Skin epidermis (tissue), 12 donors: ENCODE results near the gene RAP1GAP.

Experiments
- H3K27ac ChIP-seq, 21 experiments: fragments of 200-600 bp; sonication (generic) in 11 of 21; one replicate each; pipeline ENCODE4 v1.5.0; 2020; ENCODE audit warnings: mild to moderate bottlenecking in 3 of 21, inconsistent platforms in 2 of 21, moderate library complexity in 2 of 21
- H3K4me3 ChIP-seq, 7 experiments: fragments of 200-600 bp; sonication (generic) in 2 of 7; one replicate each; pipeline ENCODE4 v1.5.0; 2020; ENCODE audit warnings: inconsistent platforms in 2 of 7, mild to moderate bottlenecking in 2 of 7, moderate library complexity in 1 of 7

The RAP1GAP gene

GRCh38 chr1:21618059-21618458 lies 51.1 kb downstream of the RAP1GAP start:
- H3K27ac ChIP-seq, result no peak overlapping the region
- H3K4me3 ChIP-seq, result no peak overlapping the region

- H3K4me3 ChIP-seq, result no peak overlapping the region
- H3K27ac ChIP-seq, result no peak overlapping the region
These were observed 51.9 kb downstream of the RAP1GAP start for GRCh38 chr1:21617126-21617738.

- Histone ChIP-seq H3K27ac (no peak overlapping the region), H3K4me3 (no peak overlapping the region)
These were observed 52.8 kb downstream of the RAP1GAP start for GRCh38 chr1:21616372-21616771.

- no peak overlapping the region for H3K4me3 ChIP-seq
These were observed 54.6 kb downstream of the RAP1GAP start for GRCh38 chr1:21614419-21615115.

GRCh38 chr1:21613072-21613867 lies 55.9 kb downstream of the RAP1GAP start:
- no peak overlapping the region for H3K27ac ChIP-seq
- no peak overlapping the region for H3K4me3 ChIP-seq

More at GRCh38 chr1:21614419-21615115, 54.6 kb downstream of the RAP1GAP start:
- H3K27ac ChIP-seq, result no peak overlapping the region

GRCh38 chr1:21612057-21612456 lies 57.1 kb downstream of the RAP1GAP start:
- H3K4me3 ChIP-seq, result no peak overlapping the region
- H3K27ac ChIP-seq, result no peak overlapping the region

GRCh38 chr1:21610989-21611785 lies 58.0 kb downstream of the RAP1GAP start:
- Histone ChIP-seq H3K4me3 (no peak overlapping the region), H3K27ac (no peak overlapping the region)

GRCh38 chr1:21610027-21610426 lies 59.1 kb downstream of the RAP1GAP start:
- Histone ChIP-seq H3K4me3 (no peak overlapping the region), H3K27ac (no peak overlapping the region)

- no peak overlapping the region for H3K27ac ChIP-seq
- no peak overlapping the region for H3K4me3 ChIP-seq
These were observed 60.4 kb downstream of the RAP1GAP start for GRCh38 chr1:21608798-21609197.

- no peak overlapping the region for H3K4me3 ChIP-seq
- H3K27ac ChIP-seq, result no peak overlapping the region
These were observed 61.3 kb downstream of the RAP1GAP start for GRCh38 chr1:21607549-21608529.

GRCh38 chr1:21605964-21606705 lies 63.0 kb downstream of the RAP1GAP start:
- Histone ChIP-seq H3K27ac (no peak overlapping the region), H3K4me3 (no peak overlapping the region)

- Histone ChIP-seq H3K27ac (no peak overlapping the region), H3K4me3 (no peak overlapping the region)
These were observed 64.0 kb downstream of the RAP1GAP start for GRCh38 chr1:21605012-21605715.

- H3K4me3 ChIP-seq, result no peak overlapping the region
- no peak overlapping the region for H3K27ac ChIP-seq
These were observed 64.8 kb downstream of the RAP1GAP start for GRCh38 chr1:21604208-21604957.

GRCh38 chr1:21603177-21604138 lies 65.7 kb downstream of the RAP1GAP start:
- Histone ChIP-seq H3K27ac (no peak overlapping the region), H3K4me3 (no peak overlapping the region)

GRCh38 chr1:21601278-21602048 lies 67.7 kb downstream of the RAP1GAP start:
- no peak overlapping the region for H3K4me3 ChIP-seq
- H3K27ac ChIP-seq, result no peak overlapping the region
